Measurements from ENCODE around the gene ZSCAN16.

DNA sequence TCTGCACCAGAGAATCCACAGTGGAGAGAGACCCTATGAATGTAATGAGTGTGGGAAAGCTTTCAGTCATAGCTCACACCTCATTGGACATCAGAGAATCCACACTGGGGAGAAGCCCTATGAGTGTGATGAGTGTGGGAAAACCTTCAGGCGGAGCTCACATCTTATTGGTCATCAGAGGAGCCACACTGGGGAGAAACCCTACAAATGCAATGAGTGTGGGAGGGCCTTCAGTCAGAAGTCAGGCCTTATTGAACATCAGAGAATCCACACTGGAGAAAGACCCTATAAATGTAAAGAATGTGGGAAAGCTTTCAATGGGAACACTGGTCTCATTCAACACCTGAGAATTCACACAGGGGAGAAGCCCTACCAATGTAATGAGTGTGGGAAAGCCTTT is 29.1 kb downstream of the ZSCAN16 start:
- TF ChIP-seq YY1 (IDR thresholded peaks at IDR 0.05; ENCODE audit: insufficient read depth, insufficient read length) (no peak), ZNF274 (IDR thresholded peaks at IDR 0.05; ENCODE audit: low read depth, low read length) (no peak), SUZ12 (IDR thresholded peaks at IDR 0.05; ENCODE audit: extremely low read depth, insufficient read depth, insufficient read length) (no peak)
